G401.6 (cell line): ENCODE results near the gene CCDC171.
A peak's percentile ranks its signal among the peaks of the same experiment; 100 is the strongest.
"Not testable (repeated sequence)": the region's sequence is repeated elsewhere in the genome, so short reads cannot be mapped to it uniquely, and the experiment has no call there.

Experiments
- FAIRE-seq: peaks from 2 replicates; lab custom pipeline; 2012; peaks lifted over from hg19 to GRCh38; lab: Jason Lieb, UNC

The CCDC171 gene

GRCh38 chr9:15570769-15571168 lies 17.9 kb downstream of the CCDC171 start:
- FAIRE-seq, result no peak

- FAIRE-seq, result no peak
These were observed 19.4 kb downstream of the CCDC171 start for GRCh38 chr9:15572200-15572770.

- FAIRE-seq, result no peak
These were observed 23.7 kb downstream of the CCDC171 start for GRCh38 chr9:15576350-15577050.

GRCh38 chr9:15578714-15579113 lies 25.9 kb downstream of the CCDC171 start:
- FAIRE-seq, result no peak

- no peak for FAIRE-seq
These were observed 31.5 kb downstream of the CCDC171 start for GRCh38 chr9:15584379-15584778.

- FAIRE-seq, result no peak
These were observed 39.5 kb downstream of the CCDC171 start for GRCh38 chr9:15592317-15592716.

- not testable (repeated sequence) for FAIRE-seq
These were observed 40.1 kb downstream of the CCDC171 start for GRCh38 chr9:15592940-15593339.

- not testable (repeated sequence) for FAIRE-seq
These were observed 48.0 kb downstream of the CCDC171 start for GRCh38 chr9:15600666-15601330.

- peak; percentile 98 for FAIRE-seq
These were observed 54.0 kb downstream of the CCDC171 start for GRCh38 chr9:15606643-15607472.

- no peak for FAIRE-seq
These were observed 60.1 kb downstream of the CCDC171 start for GRCh38 chr9:15612962-15613361.

GRCh38 chr9:15617782-15618181 lies 64.9 kb downstream of the CCDC171 start:
- FAIRE-seq, result no peak

GRCh38 chr9:15618540-15619331 lies 65.9 kb downstream of the CCDC171 start:
- FAIRE-seq, result no peak

GRCh38 chr9:15622318-15622971 lies 69.6 kb downstream of the CCDC171 start:
- FAIRE-seq, result peak; percentile 95

- no peak for FAIRE-seq
These were observed 82.9 kb downstream of the CCDC171 start for GRCh38 chr9:15635752-15636151.

- no peak for FAIRE-seq
These were observed 87.3 kb downstream of the CCDC171 start for GRCh38 chr9:15640121-15640520.

GRCh38 chr9:15641291-15641690 lies 88.4 kb downstream of the CCDC171 start:
- no peak for FAIRE-seq

- peak; percentile 91 for FAIRE-seq
These were observed 89.6 kb downstream of the CCDC171 start for GRCh38 chr9:15642369-15642962.

- no peak for FAIRE-seq
These were observed 117.4 kb downstream of the CCDC171 start for GRCh38 chr9:15670246-15670645.

GRCh38 chr9:15670894-15671293 lies 118.1 kb downstream of the CCDC171 start:
- FAIRE-seq, result no peak

- FAIRE-seq, result no peak
These were observed 140.9 kb downstream of the CCDC171 start for GRCh38 chr9:15693701-15694100.

GRCh38 chr9:15696979-15697378 lies 144.1 kb downstream of the CCDC171 start:
- FAIRE-seq, result no peak
